Esophagus muscularis mucosa (tissue), 4 donors: ENCODE measurements around the gene C1orf159. TPM values are rescaled to one million over a fixed set of nuclear protein-coding genes. Genes with fewer than 3 reads are reported as not detected.

Experiments
- DNase-seq: peaks from one replicate; pipeline ENCODE4 v3.0.0-alpha.2; 2017; ENCODE audit errors: extremely low spot score
- H3K27ac ChIP-seq, 4 donors: fragments of 200-600 bp; sonication (generic); replicated peaks in 1 of 4; 1 replicate in 3 of 4; 2 replicates in 1 of 4; pipeline ENCODE4 v1.5.1; 2016 to 2019; ENCODE audit warnings: mild to moderate bottlenecking in 1 of 4
- H3K27me3 ChIP-seq, 4 donors: fragments of 200-600 bp; sonication (generic); one replicate each; pipeline versions ENCODE4 v1.5.1 to v1.6.0; 2016 to 2019
- H3K36me3 ChIP-seq, 4 donors: fragments of 200-600 bp; sonication (generic); one replicate each; pipeline ENCODE4 v1.5.1; 2016 to 2019
- H3K4me1 ChIP-seq, 4 donors: fragments of 200-600 bp; sonication (generic); one replicate each; pipeline ENCODE4 v1.5.1; 2016 to 2019
- H3K4me3 ChIP-seq, 4 donors: fragments of 200-600 bp; sonication (generic); 1 replicate in 2 of 4; 2 replicates in 2 of 4; pipeline ENCODE4 v1.5.1; 2016 to 2019; ENCODE audit warnings: mild to moderate bottlenecking in 4 of 4, moderate library complexity in 1 of 4
- H3K9me3 ChIP-seq, 4 donors: fragments of 200-600 bp; sonication (generic); 1 replicate in 3 of 4; 2 replicates in 1 of 4; pipeline ENCODE4 v1.5.1; 2016 to 2019
- CTCF ChIP-seq, 3 experiments: fragments of 200-600 bp in 2 of 3; fragments of 450-650 bp in 1 of 3; sonication (generic) in 2 of 3; IDR thresholded peaks; one replicate each; pipeline ENCODE4 v1.5.1; 2017 to 2019; ENCODE audit warnings: antibody characterized with exemption in 3 of 3, mild to moderate bottlenecking in 2 of 3, moderate library complexity in 1 of 3
- EP300 ChIP-seq: sonication (generic); formaldehyde crosslinking; IDR thresholded peaks from one replicate; pipeline ENCODE4 v1.6.1; 2017; ENCODE audit warnings: antibody characterized with exemption
- POLR2A ChIP-seq: fragments of 450-650 bp; IDR thresholded peaks from one replicate; pipeline ENCODE4 v1.6.1; 2017; ENCODE audit warnings: antibody characterized with exemption, moderate library complexity, mild to moderate bottlenecking, low read depth
- POLR2AphosphoS5 ChIP-seq, 2 donors: sonication (generic); formaldehyde crosslinking; IDR thresholded peaks; one replicate each; pipeline ENCODE4 v1.6.1; 2017; ENCODE audit warnings: antibody characterized with exemption in 2 of 2
- WGBS: methylation state at CpG from one replicate; pipeline ENCODE4 v1.1.5; 2018; 5-methylcytosine and 5-hydroxymethylcytosine counted together
- intact Hi-C: fragments of 100-400 bp; cut with DNase I; formaldehyde crosslinking; loops from one replicate; pipeline ENCODE4 v1.15.1; 2023
- total RNA-seq, 4 donors: library from RNA; depleted of rRNA; stranded (reverse); fragments of >200 nt; gene quantifications; one replicate each; pipeline versions ENCODE4 v1.1.0 to v1.2.1, GENCODE V29; 2016

The C1orf159 gene
- total RNA-seq, 4 donors from 2014 or later: 4.2 to 11.9 (median 8.5) TPM

GRCh38 chr1:1125945-1126344 is 10.1 kb upstream of the C1orf159 start:
- Histone ChIP-seq H3K9me3 (no peaks in the 10 kb centered on the region), H3K27ac (no peak overlapping the region), H3K36me3 (no peaks in the 10 kb centered on the region), H3K4me3 (no peak overlapping the region), H3K27me3 (peaks cover 0 to 21% (median 3%) of the 10 kb centered on the region in 4 donors), H3K4me1 (peaks cover 11 to 12% (median 12%) of the 10 kb centered on the region in 4 donors)
- intact Hi-C loops: no loop called here
- TF ChIP-seq POLR2AphosphoS5 (IDR thresholded peaks at IDR 0.05) (no peak), CTCF (IDR thresholded peaks at IDR 0.05) (no peak), POLR2A (no peak), EP300 (no peak)
- 83% methylated on average over 13 of the region's 18 CpGs for WGBS
- DNase-seq: no peak

GRCh38 chr1:1124786-1125642 is 9.1 kb upstream of the C1orf159 start:
- TF ChIP-seq EP300 (no peak), POLR2AphosphoS5 (IDR thresholded peaks at IDR 0.05) (no peak), POLR2A (no peak), CTCF (IDR thresholded peaks at IDR 0.05) (no peak)

GRCh38 chr1:1124508-1124785 is 8.6 kb upstream of the C1orf159 start:
- H3K36me3 ChIP-seq: no peaks in the 10 kb centered on the region
- H3K27me3 ChIP-seq: peaks cover 0 to 36% (median 3%) of the 10 kb centered on the region in 4 donors
- no peaks in the 10 kb centered on the region for H3K9me3 ChIP-seq
- DNase-seq: no peak
- no peak overlapping the region for H3K4me3 ChIP-seq
- intact Hi-C loops: loop anchor here (5.0 kb wide), 1 partner anchor 108 kb away; the partner anchor contains the start of genes B3GALT6 and SDF4
- peaks cover 11 to 12% (median 12%) of the 10 kb centered on the region in 4 donors for H3K4me1 ChIP-seq
- H3K27ac ChIP-seq: no peak overlapping the region
- TF ChIP-seq CTCF (IDR thresholded peaks at IDR 0.05) (no peak), POLR2AphosphoS5 (IDR thresholded peaks at IDR 0.05) (no peak), EP300 (no peak), POLR2A (no peak)
- 90% methylated on average over 6 of the region's 7 CpGs for WGBS

More at GRCh38 chr1:1124786-1125642, 9.1 kb upstream of the C1orf159 start:
- Histone ChIP-seq H3K4me1 (peaks cover 11 to 12% (median 12%) of the 10 kb centered on the region in 4 donors), H3K27me3 (peaks cover 0 to 30% (median 3%) of the 10 kb centered on the region in 4 donors), H3K36me3 (no peaks in the 10 kb centered on the region), H3K27ac (no peak overlapping the region), H3K4me3 (no peak overlapping the region), H3K9me3 (no peaks in the 10 kb centered on the region)
- WGBS: 90% methylated on average over 16 of the region's 29 CpGs
- DNase-seq: no peak
- intact Hi-C loops: loop anchor here (5.0 kb wide), 1 partner anchor 107 kb away; the partner anchor contains the start of genes B3GALT6 and SDF4

GRCh38 chr1:1123581-1124507 is 8.0 kb upstream of the C1orf159 start:
- no peak for TF ChIP-seq CTCF (IDR thresholded peaks at IDR 0.05)
- no peak for TF ChIP-seq POLR2AphosphoS5 (IDR thresholded peaks at IDR 0.05)
- no peak for TF ChIP-seq POLR2A
- Histone ChIP-seq H3K4me1 (peaks cover 11 to 12% (median 12%) of the 10 kb centered on the region in 4 donors), H3K36me3 (no peaks in the 10 kb centered on the region), H3K27me3 (peaks cover 0 to 42% (median 3%) of the 10 kb centered on the region in 4 donors), H3K9me3 (no peaks in the 10 kb centered on the region), H3K4me3 (no peak overlapping the region), H3K27ac (no peak overlapping the region)
- 87% methylated on average over 21 of the region's 23 CpGs for WGBS
- intact Hi-C loops: loop anchor here (2.0 to 5.0 kb wide), 2 partner anchors 108 to 167 kb away; partner anchors contain the start of genes B3GALT6 and SDF4
- no peak for DNase-seq
